C4-2B (cell line): Measurements from ENCODE around the gene LIN7A.

Experiments
- CTCF ChIP-seq: fragments of 450-650 bp; conservative IDR thresholded peaks from 2 replicates; pipeline ENCODE4 v1.5.1; 2017; ENCODE audit warnings: mild to moderate bottlenecking
- ZFX ChIP-seq: fragments of 450-650 bp; IDR thresholded peaks from 2 replicates; pipeline ENCODE4 v1.6.1; 2017

DNA sequence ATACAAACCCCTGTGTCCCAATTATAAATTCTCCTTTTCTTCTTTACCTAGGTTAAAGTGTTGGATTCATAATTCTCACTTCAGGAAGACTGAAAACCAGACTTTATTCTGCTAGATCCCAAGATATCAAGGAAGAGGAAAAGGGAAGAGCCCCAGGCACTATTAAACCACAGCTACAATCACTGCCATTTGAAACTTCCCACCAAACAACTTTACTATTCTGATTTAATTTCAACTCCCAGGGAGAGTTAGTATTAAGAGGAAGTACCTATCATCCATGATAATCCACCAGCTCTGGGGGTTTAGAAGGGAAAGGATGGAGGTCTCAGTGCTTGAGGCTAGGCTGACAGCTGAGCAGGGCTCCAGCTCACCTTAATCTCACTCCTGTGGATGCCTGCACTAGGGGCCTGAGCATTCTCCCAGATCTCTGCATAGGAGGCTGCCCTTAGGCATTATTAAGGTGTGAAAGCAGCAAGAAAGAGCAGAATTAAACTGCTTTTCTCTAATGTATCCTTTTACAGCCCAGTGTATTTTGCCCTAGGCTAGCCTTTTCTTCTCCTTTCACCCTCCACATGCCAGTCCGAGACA lies 168.1 kb downstream of the LIN7A start:
- TF ChIP-seq CTCF (no peak), ZFX (no peak)
